ENCODE results near the gene CINP. TPM values are rescaled to one million over a fixed set of nuclear protein-coding genes. Genes with fewer than 3 reads are reported as not detected.
"Not testable (repeated sequence)": the region's sequence is repeated elsewhere in the genome, so short reads cannot be mapped to it uniquely, and the experiment has no call there.

Gene CINP
- total RNA-seq, 1 experiment from 2014 or later = 48.4 TPM

DNA sequence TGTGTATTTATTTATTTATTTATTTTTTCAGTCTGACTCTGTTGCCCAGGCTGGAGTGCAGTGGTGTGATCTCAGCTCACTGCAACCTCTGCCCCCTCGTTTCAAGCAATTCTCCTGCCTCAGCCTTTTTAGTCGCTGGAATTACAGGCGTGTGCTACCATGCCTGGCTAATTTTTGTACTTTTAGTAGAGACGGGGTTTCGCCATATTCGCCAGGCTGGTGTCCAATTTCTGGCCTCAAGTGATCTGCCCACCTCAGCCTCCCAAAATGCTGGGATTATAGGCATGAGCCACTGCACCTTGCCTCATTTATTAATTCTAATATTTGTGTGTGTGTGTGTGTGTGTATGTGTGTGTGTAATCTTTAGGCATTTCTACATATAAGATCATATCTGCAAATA is 33.3 kb downstream of the CINP start:
- in situ Hi-C loops (cut with HindIII; ENCODE audit: low pct_unique_long_range_greater_than_20kb, low sequenced_read_pairs); DNase-seq (ENCODE audit: low read depth): not testable (repeated sequence)

DNA sequence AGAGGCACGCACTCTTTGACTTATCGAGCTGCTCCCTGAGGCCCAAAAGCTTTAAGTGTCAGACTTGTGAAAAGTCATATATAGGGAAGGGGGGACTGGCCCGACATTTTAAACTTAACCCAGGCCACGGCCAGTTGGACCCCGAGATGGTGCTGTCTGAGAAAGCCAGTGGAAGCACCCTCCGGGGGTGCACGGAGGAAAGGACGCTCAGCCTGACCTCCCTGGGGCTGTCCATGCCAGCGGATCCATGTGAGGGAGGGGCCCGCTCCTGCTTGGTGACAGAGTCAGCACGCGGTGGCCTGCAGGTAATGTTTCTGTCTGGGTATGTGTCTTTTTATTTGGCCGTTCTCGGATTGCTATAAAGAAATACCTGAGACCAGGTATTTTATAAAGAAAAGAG is 36.1 kb downstream of the CINP start:
- DNase-seq (ENCODE audit: low read depth) = no peak
- in situ Hi-C loops (cut with HindIII; ENCODE audit: low pct_unique_long_range_greater_than_20kb, low sequenced_read_pairs) = no loop called here

DNA sequence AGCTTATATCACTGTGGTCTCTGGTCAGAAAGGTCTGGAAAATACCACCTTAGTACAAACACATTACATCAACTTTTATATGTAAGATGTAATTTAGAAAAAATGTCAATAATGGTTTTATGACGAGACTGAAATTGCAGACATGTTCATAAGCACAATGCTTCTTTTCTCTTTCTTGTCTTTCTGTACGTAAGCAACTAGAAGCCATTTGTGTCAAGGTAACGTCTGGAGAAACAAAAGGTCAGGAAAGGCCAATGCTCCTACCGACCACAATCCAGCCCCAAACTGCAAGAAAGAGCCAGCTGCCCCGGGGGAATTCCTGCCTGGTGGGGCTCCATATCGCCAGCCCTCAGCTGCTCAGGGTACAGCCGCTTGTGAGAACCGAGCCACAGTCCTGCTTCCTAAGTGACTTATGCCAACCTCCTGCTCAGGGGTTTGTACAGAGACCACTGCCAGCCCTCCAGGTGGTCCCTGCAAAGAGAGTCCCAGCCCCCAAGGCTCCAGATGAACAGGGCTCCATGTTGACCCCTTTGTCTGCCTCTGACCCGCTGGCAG is 36.8 kb downstream of the CINP start:
- no peak for DNase-seq (ENCODE audit: low read depth)
- in situ Hi-C loops (cut with HindIII; ENCODE audit: low pct_unique_long_range_greater_than_20kb, low sequenced_read_pairs) = no loop called here

DNA sequence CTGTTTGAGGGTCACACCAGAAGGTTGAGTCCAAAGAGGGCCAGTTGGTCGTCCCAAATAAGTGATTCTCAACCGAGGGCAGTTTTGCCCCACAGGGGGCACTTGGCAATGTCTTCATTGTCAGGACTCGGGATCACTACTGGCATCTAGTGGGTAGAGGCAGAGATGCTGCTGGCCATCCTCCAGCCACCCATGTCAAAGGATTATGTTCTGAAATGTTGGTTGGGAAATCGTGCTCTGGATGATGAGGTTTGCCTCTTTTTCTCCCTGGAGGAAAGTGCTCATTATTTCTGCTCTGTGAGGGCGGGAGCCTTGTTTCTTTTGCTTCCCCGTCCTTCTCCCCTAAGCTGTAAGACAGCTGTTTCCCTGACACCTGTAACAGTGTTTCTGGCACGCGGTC is 39.6 kb downstream of the CINP start:
- in situ Hi-C loops (cut with HindIII; ENCODE audit: low pct_unique_long_range_greater_than_20kb, low sequenced_read_pairs) = no loop called here
- DNase-seq (ENCODE audit: low read depth) = no peak

DNA sequence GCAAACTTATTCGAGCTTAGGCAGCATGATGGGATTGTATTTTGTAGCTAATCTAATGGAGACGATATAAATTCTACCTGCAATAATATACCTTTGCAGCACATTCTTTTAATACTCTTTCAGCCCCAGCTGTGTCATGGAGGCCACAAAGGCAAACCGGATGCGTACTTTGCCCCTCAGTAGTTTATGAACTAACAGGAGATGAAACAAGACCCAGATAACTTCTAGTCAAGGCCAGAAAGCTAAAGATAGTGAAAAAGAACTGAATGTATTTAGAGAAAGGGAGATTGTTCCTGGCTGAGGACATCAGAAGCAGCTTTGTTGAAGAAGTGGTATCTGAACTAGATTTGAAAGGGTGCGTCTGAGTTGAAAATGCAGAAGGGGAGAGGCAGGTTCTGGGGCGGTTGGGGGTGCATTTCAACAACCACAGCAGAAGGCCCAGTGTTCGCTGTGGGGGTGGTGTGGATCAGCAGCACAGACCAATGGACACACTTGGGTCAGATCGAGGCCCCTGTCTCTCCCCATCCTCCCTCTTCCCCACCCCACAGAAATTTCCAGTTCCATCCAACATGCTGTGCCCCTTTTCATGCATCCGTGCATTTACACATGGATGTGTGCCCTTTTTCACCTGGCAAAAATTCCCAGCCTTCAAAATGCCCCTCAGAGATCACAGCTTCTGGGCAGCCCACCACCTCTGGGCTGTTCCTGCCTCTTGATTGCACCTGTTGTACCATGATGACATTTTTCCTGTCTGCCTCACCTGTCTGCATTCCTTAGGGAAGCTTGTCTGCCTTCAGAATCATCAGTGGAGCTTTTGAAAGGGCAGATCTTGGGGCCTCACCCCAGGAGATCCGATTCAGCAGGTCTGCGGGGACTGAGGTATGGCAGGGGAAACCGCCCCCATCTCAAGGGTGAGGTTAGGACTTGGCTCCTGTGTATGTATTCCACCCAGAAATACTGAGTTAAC is 41.0 kb downstream of the CINP start:
- in situ Hi-C loops (cut with HindIII; ENCODE audit: low pct_unique_long_range_greater_than_20kb, low sequenced_read_pairs) = no loop called here

DNA sequence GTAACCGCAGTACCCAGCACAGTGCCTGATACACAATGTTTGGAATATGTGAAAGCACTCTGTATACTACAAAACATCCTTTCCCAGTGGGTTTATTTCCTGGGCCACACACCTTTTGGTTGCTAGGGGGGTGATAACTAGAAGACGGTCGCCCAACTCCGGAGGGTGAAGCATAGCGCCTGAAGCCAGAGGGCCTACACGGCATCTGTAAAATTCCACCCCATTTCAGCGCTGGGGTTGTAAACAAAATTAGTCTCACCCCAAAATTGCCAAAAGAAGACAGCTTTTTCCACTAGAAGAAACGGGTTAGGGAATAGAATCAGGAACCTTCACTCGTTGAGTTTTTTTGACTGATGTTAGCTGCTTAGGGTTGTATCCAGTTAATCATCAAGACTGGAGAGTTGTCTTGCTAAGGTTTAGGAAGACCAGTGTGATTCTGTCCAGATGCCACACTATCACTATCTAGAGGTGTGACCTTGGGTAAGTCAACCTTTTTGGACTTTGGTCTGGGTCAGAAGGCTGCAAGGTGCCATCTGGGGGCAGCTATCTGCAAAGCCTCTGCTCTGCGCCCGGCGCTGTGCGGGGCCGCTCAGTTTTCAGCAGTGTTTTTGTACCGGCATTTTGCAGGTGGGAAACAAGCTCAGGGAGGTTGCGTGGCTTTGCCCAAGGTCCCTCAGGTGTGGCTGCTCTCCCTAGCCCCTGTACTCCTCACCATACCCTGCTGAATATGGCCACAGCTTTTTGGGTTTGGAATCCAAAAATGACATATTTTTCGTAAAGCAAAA is 41.8 kb downstream of the CINP start:
- no peak for DNase-seq (ENCODE audit: low read depth)
- in situ Hi-C loops (cut with HindIII; ENCODE audit: low pct_unique_long_range_greater_than_20kb, low sequenced_read_pairs) = no loop called here

More for the DNA sequence above, 41.0 kb downstream of the CINP start:
- no peak for DNase-seq (ENCODE audit: low read depth)

DNA sequence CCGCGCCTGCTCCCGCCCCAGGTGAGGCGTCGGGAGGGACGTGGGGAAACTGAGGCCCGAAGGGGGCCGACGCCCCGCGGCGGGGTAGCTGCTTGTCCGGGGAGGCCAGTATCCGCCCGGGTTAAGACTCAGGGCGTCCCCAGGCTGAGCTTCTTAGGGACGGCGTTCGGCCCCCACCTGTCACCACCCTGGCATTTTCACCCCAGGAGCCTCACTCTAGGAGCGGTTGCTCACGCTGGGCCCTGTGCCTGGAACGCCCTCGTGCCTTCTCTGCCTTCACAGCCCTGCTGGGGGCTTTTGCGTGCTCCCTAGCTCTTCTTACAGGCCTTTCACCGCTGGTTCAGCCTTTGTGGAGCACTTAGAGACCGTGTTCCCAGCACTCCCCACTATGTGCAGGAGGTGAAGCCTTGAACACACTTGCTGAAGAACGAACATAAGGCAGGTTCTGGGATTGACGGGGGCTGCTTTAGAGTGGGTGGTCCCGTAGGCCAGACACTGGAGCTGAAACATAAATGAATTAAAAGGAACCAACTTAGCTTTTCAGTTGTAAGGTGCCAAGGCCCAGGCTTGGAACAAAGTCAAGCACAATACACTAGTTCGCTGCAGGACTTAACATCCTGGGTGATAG is 42.5 kb downstream of the CINP start:
- DNase-seq (ENCODE audit: low read depth) = no peak
- in situ Hi-C loops (cut with HindIII; ENCODE audit: low pct_unique_long_range_greater_than_20kb, low sequenced_read_pairs) = no loop called here

DNA sequence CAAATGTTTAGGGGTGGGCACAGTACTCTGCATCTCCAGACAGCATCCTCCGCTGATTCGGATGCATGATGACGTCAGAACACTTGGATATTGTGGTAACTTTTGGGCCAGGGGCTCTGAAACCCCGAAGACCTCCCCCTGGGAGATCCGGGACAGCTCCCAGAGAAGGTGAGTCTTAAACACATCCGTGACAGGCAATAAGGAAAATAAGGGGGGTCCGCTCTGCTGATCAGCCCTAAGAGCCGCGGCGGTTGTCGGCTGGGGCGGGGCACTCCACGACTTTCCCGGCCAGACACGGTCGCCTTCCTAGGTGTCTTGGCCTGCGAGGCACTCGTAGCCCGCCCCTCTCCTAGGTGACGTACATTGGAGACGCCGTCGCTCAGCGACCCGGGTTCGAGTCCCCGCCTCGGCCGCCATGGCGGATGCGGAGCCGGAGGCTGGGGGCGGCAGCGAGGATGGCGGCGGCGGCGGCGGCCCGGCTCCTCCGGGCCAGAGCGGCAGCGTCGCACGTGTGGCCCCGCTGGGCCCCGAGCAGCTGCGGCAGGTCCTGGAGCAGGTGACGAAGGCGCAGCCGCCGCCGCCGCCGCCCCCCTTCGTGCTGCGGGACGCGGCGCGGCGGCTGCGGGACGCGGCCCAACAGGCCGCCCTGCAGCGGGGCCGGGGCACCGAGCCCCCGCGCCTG is 43.2 kb downstream of the CINP start, which contains the start of gene ZNF839:
ZNF839 (plus strand) TSS at position 396 of the 682 bp plus-strand sequence; CDS start at position 416, 20 bp downstream.
- in situ Hi-C loops (cut with HindIII; ENCODE audit: low pct_unique_long_range_greater_than_20kb, low sequenced_read_pairs) = no loop called here
- peak; percentile 77 for DNase-seq (ENCODE audit: low read depth)

DNA sequence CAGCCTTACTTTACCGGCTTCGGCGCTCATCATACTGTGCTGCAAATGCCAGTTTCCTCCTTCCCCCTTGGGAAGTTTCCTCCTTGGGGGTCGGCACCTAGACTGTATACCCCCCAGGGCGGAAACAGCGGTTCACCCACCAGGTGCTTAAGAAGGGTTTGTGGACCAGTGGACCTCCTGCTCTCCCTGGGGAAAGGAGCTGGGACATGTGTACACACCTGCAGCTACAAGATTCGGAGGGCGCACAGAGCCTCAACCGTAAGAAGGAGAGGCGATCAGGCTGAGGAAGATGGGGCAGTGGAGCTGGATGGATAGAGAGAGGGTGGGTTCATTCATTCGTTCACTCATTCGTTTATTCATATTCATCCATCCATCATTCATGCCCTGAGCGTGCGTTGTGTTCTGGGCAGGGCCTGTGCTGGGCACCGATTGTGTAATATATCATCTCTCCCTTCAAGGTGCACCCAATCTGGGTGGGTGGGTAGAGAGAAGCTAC is 43.9 kb downstream of the CINP start:
- in situ Hi-C loops (cut with HindIII; ENCODE audit: low pct_unique_long_range_greater_than_20kb, low sequenced_read_pairs) = no loop called here

DNA sequence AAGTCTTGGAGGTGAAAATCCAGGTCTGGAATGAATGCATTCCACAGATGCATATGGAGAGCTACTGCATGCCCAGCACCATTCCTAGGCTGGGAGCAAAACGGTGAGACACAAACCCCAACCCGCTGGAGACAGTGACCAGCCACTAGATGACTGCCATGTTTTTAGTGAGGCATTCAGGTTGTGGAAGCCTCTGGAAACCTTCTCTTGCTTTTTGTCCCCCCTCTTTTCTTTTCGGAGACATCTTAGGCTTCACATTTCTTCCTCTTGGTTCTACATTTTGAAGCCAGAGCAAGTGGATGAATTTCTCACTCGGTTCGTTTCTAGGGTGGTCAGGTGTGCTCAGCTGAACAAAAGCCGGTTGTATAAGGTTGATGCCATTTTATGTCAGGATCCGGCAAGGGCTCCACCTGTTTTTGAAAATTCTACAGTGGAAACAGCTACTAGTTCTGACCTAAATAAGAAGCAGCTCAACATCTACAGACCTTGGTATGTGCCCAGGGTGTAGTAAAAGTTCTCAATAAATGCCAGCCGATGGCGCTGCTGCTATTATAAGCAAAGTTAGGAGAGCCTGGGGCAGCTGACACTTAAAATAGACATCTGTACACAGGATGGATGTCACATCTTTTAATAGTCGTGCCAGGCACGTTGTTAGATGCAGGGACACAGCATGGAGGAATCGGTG is 45.0 kb downstream of the CINP start:
- peak; percentile 44 for DNase-seq (ENCODE audit: low read depth)
- in situ Hi-C loops (cut with HindIII; ENCODE audit: low pct_unique_long_range_greater_than_20kb, low sequenced_read_pairs) = no loop called here

More for the DNA sequence above, 43.9 kb downstream of the CINP start:
- DNase-seq (ENCODE audit: low read depth) = no peak

DNA sequence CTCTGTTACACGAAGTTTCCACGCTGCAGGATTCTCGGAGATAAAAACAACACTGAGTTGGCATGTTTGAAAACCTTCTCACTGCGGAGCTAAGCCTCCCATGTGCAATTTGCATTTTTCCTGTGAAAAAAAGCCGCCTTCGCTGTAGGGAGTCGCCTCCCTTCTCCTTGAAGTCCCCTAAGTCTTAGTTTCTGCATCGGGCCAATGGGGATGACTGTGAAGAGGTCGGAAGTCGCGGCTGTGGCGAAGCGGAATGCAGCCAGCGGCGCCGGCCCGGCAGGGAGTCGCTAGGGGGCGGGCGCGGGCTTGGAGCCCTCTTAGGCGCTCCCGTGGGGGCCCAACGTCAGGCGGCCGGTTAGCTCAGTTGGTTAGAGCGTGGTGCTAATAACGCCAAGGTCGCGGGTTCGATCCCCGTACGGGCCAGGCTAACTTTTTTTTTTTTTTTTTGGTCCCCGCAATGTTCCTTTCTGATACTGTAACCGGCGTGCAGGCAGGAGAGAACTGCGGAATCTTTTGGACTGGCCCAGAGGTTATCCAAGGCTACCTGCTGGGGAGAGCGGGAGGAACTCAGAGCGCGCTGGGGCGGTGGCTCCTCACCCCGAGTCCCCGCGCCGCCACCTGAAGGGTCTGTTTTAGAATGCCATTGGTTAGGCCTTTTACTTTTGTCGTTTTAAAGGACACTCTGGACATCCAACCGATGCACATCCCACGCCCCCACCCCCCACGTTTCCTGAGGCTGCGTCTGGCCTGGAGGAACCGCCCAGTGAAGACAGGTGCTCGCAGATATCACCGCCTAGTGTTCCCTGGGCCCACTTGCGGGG is 45.7 kb downstream of the CINP start:
- in situ Hi-C loops (cut with HindIII; ENCODE audit: low pct_unique_long_range_greater_than_20kb, low sequenced_read_pairs) = no loop called here

DNA sequence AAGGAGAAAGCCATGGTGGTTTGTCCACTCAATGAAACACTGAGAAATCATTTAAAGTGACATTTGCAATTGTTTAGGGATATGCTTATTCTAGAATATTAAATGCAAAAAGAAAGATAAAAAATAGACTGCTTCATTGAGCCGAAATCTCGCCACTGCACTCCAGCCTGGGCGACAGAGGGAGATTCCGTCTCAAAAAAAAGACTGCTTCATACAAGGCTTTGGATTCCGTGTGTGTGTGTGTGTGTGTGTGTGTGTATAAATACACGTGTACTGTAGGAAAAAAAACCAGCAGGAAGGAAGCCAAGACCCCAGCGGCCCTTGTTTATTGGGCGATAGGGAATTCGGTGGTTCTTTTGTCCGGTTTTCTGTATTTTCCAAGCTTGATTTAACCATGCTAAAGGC is 46.4 kb downstream of the CINP start:
- no peak for DNase-seq (ENCODE audit: low read depth)
- in situ Hi-C loops (cut with HindIII; ENCODE audit: low pct_unique_long_range_greater_than_20kb, low sequenced_read_pairs) = no loop called here

More for the DNA sequence above, 45.7 kb downstream of the CINP start:
- DNase-seq (ENCODE audit: low read depth) = peak; percentile 91

DNA sequence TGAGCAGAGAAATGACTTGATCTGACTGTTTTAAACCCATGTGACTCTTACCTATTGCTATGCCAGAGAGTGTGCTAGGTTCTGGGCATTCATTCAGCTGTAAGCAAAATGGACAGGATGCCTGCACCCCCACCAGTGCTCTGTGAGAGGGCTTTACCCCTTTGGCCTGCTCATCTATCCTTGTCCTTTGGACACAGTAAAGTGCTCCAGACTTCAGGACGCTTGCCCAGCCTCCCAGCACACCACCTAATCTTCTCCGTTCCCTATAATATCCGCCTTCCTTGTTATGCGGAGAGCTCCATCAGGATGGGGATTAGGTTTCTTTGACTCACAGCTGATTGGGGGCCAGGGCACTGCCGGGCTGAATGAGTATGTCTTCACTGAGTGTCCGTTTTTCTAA is 47.6 kb downstream of the CINP start:
- in situ Hi-C loops (cut with HindIII; ENCODE audit: low pct_unique_long_range_greater_than_20kb, low sequenced_read_pairs) = no loop called here

DNA sequence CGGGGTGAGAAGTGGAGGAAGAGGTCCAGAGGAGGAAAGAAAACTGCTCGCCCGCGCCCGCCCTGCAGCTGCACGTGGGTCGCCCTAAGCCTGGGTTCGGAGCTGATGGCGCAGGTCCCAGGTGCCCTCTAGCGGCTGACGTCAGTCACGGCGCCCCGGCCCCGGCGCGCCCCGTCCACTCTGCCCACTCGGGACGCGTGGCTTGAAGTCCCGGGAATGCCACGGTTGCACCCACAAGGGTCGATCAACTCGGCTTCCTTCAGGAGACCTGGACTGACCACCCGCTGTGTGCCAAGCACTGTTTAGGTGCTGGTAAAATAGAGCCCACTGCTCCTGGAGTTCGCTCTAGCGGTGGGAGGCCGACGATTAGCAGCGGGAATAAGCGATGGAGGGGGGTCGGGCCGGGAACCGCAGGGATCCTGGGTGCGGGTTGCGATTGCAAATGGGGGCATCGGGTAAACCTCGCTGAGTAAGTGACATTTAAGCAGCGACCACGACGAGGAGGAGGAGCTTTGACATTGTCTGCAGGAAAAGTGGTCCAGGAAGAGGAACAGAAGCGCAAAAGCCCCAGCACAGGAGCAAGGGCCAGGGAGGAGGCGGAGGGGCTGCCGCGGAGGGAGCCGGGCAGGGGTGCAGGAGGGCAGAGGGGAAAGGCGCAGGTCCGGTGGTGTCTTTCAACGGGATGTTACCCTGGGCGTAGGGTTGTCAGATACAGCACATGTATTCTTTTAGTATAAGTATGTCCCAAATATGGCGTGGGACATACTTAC is 48.3 kb downstream of the CINP start:
- in situ Hi-C loops (cut with HindIII; ENCODE audit: low pct_unique_long_range_greater_than_20kb, low sequenced_read_pairs) = no loop called here
- peak; percentile 69 for DNase-seq (ENCODE audit: low read depth)

More for the DNA sequence above, 47.6 kb downstream of the CINP start:
- no peak for DNase-seq (ENCODE audit: low read depth)

DNA sequence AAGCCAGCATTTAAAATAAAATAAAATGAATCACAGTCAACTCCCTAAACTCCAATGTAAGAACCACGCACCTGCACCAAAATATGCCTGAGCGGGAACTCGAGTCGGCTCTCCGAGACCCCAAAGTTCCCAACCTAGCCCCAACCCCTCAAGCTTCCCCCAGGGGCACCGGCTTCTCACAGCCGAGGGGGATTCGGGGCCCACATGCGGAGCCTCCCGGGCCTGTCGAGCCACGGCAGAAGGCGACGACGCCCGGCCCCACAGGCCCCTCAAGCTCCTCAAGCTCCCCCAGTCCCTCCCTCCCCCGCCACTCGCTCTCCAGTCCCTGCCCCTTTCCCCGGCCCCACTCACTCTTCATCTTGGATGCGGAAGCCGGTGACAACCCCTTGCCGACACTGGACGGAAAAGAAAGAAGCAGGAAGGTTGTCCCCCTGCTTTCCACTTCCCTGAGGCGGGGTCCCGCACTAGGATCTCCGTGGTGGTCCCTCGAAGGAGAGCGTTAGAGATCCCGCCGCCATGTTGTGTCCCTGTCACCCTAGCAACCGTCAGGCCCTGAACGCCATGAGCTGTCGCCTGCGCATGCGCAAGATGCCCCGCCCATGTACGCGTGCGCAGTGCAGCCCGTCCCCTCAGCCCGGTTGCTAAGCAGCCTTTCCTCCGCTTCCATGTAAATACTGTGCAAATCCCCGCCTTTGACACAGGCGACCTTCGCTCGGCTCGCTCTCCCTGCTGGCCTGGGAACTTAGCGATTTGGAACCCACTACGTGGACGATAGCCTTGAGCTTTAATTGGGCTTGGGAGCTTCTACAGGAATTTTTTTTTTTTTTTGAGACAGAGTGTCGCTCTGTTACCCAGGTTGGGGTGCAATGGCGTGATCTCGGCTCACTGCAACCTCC is 57.8 kb downstream of the CINP start, which contains the start of gene MOK:
MOK (minus strand) TSS at position 554 of the 896 bp plus-strand sequence; CDS start at position 358, 196 bp downstream.
- in situ Hi-C loops (cut with HindIII; ENCODE audit: low pct_unique_long_range_greater_than_20kb, low sequenced_read_pairs) = no loop called here
- peak; percentile 95 for DNase-seq (ENCODE audit: low read depth)
